H1 (cell line): ENCODE data around the gene NPTXR. TPM values are rescaled to one million over a fixed set of nuclear protein-coding genes. Genes with fewer than 3 reads are reported as not detected.

ENCODE experiments used
- EGR1 ChIP-seq: IDR thresholded peaks from 2 replicates; pipeline ENCODE4 v1.6.1; 2011; ENCODE audit warnings: low read depth, low read length, borderline replicate concordance
- NRF1 ChIP-seq: IDR thresholded peaks from 2 replicates; pipeline ENCODE4 v1.6.1; 2011; ENCODE audit warnings: mild to moderate bottlenecking, low read depth, low read length, improper control_type of control experiment
- POLR2A ChIP-seq, 2 experiments: IDR thresholded peaks; 1 replicate in 1 of 2; 2 replicates in 1 of 2; pipeline ENCODE4 v1.6.1; 2011; ENCODE audit warnings: low read depth in 2 of 2, low read length in 2 of 2, mild to moderate bottlenecking in 2 of 2; ENCODE audit errors: control extremely low read depth in 1 of 2
- polyA plus RNA-seq, 7 experiments: library from polyadenylated mRNA; depleted of rRNA in 3 of 7; stranded (reverse) in 5 of 7; unstranded in 2 of 7; fragments of >200 nt in 5 of 7; fragments of 200-250 nt in 2 of 7; gene quantifications; 1 replicate in 5 of 7; 2 replicates in 1 of 7; 4 replicates in 1 of 7; pipeline versions ENCODE4 v1.2.1 to v1.2.3, GENCODE V29; 2011 to 2013; ENCODE audit warnings: missing spikeins in 2 of 7, mixed read lengths in 2 of 7
- total RNA-seq: library from RNA; stranded (reverse); fragmentation: NEBNext Ultra II Directional; extraction: Animal tissue kit (Norgen Biotek cat#: 25700); gene quantifications from 2 replicates; pipeline ENCODE4 v1.2.1, GENCODE V29; 2021

NPTXR gene
- total and polyA plus RNA-seq, 2 of the 8 experiments (the other 6 are each of a cell fraction or from before 2014, with no cell fraction given): 3.7 to 6.4 TPM

DNA sequence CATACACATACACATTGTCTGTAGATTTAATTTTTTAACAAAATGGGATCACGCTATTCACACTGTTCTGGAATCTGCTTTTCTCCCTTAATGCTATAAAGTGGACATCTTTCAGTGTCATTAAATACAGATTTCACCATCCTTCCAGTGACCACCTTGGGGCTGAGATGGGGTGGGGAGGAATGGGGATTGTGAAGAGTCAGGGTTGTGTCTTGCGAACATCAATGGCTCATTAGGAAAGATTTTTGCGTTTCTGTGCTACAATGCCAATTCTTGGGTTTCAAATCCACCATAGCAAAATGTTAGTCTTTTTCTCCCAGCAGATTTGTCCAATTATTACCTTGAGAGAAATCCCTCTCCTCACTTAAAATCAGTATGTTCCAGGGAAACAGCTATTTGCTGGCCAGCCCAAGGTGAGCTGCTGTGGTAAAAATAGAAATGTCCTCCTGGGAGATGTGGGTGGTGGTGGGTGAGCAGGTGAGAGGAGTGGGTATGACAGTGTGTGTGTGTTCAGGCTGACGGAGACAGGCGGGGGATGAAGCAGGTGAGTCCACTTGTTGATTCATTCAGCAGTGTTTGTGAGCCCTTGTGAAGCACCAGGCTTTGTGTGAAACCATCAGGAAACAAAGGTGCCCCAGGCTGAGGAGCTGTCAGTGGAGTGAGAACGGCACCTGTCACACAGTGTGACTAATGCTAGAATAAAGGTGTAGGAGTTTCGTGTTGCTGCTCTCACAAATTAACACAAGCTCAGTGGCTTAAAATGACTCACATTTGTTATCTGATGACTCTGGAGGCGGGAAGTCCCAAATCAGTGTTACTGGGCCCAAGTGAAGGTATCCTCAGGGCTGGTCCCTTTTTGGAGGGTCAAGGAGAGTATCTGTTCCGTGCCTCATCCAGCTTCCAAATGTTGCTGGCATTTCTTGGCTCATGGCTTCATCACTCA, 29.9 kb upstream of the NPTXR start (continued):
- no peak for TF ChIP-seq NRF1
- no peak for TF ChIP-seq POLR2A (IDR thresholded peaks at IDR 0.05; ENCODE audit: control extremely low read depth in 1 of 2, low read depth in 2 of 2, low read length in 2 of 2)
- no peak for TF ChIP-seq EGR1
- TF ChIP-seq, all 59 proteins: peak for 0
